SK-N-DZ (cell line): ENCODE results near the gene ZNF343.
"Not testable (repeated sequence)": the region's sequence is repeated elsewhere in the genome, so short reads cannot be mapped to it uniquely, and the experiment has no call there.

ENCODE experiments used
- DNase-seq: peaks from one replicate; pipeline ENCODE4 v3.0.0-alpha.2; 2015; ENCODE audit warnings: low spot score

ZNF343 gene

GRCh38 chr20:2521369-2522305 is 12.9 kb upstream of the ZNF343 start:
- peak; percentile 62 for DNase-seq

GRCh38 chr20:2520617-2521016 is 11.9 kb upstream of the ZNF343 start:
- no peak for DNase-seq

DNA sequence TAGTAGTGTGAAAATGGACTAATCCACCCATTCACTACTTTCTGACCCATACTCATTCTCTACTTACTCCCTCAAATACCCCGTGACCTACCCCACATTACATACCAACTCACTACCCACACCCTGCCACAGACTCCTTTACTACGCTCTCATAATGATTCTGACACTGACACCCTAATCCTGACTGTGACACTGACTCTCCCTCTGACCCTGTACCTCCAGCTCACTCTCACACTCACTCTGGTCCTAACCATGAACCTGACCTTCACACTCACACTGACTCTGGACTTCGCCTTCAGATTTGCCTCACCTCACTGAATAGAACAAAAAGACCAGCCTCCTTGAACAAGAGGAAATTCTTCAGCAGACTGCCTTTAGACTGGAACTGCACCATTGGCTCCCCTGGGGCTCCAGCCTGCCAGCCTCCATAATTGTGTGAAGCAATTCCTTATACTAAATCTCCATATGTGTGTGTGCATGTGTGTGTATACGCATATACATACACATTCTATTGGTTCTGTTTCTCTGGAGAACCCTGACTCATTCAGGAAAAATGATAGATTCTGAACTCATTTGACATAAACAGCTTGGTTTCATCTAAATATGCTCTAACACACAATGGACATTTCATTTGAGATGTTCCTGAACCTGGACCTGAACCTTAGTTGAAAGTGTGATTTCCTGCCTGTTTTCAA is 10.5 kb upstream of the ZNF343 start:
- no peak for DNase-seq

DNA sequence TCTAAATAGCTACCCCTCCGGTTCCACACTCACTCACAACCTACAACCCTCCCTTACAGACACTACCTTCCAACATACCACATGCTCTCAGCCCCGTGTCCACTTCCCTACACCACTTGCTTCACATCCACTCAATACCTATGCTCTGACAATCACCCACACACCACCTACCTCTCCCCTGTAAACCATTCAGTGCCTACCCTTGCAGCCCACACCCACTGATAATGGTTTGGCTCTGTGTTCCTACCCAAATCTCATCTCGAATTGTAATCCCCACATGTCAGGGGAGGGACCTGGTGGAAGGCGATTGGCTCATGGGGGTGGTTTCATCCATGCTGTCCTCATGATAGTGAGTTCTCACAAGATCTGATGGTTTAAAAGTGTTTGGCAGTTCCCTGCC is 9.8 kb upstream of the ZNF343 start:
- DNase-seq = no peak

GRCh38 chr20:2518096-2518495 is 9.4 kb upstream of the ZNF343 start:
- no peak for DNase-seq

- no peak for DNase-seq
Observed at GRCh38 chr20:2516399-2516798, 7.7 kb upstream of the ZNF343 start.

GRCh38 chr20:2515203-2515602 is 6.5 kb upstream of the ZNF343 start:
- no peak for DNase-seq

GRCh38 chr20:2509794-2510193 is 1.1 kb upstream of the ZNF343 start:
- no peak for DNase-seq

GRCh38 chr20:2509468-2509781 is 710 bp upstream of the ZNF343 start:
- DNase-seq = no peak

DNA sequence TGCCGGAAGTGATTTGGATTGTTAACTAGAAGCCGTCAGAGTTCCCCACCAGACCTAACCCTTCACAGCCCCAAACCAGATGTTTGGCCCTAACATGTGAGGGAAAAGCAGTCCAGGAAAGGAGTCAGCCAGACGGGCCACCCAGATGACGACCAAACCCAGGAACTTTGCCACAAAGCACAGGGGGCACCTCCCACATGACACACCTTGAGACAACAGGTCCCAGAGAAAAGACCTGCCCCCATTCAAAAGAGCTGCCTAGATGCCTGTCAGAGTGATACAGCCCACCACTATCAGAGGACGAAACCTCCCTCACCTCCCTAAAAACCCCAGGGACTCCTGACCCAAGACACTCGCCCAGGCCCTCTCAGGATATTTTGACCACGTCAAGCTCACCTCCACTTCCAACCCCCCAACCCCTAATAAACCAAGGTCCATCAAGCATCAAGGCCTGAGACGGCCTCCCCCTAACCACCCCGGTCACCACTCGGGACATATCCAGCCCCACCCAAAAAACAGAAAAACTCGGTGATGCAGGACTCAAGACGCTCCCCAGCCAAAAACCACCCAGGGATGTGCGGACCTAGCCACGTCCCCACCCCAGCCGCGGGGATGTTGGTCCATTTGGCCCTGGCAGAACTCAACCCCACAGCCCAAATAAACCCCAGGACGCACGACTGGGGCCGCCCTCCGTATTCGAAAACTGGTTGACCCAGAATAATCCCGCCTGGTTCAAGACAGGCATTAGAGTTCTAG is 662 bp downstream of the ZNF343 start:
- no peak for DNase-seq

DNA sequence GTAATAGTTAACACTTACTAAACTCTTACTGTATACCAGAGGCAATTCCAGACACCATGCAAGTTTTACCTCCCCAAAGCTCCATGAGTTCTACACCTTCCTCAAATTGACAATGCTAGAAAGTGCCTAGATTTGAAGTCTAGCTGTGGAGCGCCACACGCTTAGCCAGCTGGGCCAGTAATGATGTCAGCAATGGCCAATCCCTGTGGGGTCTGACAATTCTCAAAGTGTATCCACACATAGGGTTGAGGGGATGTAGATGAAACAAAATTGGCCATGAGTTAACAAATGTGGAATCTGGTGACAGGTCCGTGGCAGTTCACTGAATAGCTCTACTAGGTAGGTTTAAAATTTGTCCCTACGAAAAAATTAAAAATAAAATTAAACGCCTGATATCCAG is 1.3 kb downstream of the ZNF343 start:
- DNase-seq = no peak

GRCh38 chr20:2506426-2506825 is 2.3 kb downstream of the ZNF343 start:
- not testable (repeated sequence) for DNase-seq

- DNase-seq = not testable (repeated sequence)
Observed at GRCh38 chr20:2504803-2505202, 3.9 kb downstream of the ZNF343 start.

GRCh38 chr20:2502808-2503384 is 5.8 kb downstream of the ZNF343 start:
- not testable (repeated sequence) for DNase-seq

GRCh38 chr20:2485661-2486060 is 23.1 kb downstream of the ZNF343 start:
- DNase-seq = no peak

GRCh38 chr20:2485080-2485479 is 23.6 kb downstream of the ZNF343 start:
- no peak for DNase-seq

DNA sequence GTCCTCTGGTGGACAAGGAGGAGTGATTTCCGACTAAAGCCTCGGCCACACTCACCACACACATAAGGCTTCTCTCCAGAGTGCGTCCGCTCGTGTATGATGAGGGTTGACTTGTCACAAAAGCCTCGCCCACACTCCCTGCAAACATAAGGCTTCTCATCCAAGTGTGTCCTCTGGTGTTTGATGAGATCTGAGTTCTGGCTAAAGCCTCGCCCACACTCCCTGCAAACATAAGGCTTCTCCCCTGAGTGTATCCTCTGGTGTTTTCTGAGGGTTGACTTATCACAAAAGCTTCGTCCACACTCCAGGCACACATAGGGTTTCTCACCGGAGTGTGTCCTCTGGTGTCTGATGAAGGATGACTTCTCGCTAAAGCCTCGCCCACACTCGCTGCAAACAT is 25.2 kb downstream of the ZNF343 start:
- DNase-seq = no peak

GRCh38 chr20:2480381-2480780 is 28.3 kb downstream of the ZNF343 start:
- no peak for DNase-seq

DNA sequence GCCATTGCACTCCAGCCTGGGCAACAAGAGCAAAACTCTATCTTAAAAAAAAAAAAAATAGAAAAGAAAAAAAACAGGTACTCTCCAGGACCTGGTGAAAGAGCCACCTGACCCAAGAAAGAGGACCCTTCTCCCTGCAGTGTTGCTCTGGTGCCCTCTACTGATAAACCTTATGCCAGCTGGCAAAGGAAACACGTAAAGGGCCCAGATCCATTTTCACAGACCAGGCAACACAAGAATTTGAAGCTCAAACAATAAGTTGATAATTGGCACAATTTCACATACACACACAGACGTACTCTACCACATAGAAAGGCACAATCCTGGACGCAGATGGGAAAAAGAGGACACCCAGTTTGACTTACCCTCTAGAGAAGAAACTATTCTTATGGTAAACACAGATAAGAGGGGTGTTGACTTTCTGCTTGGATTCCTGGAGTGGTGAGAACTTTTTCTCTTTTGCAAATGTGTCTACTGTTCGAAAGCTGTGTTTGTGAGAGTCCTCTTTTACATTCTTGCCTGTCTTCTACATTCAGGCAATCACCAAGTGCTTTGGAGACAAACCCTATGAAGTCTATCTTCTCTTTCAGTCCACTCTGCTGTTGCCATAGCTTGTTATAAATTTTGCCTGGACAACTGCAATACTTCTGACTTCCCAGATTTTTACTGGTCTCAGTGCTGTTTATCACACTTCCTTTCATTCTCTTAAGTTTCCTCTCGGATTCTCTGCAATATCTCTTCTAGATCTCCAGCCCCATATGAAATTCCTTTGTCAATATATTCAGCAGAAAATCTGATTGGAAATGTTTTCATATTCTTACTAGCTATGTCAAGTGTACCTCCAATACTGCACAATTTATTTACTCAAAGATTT is 31.7 kb downstream of the ZNF343 start:
- no peak for DNase-seq

GRCh38 chr20:2475850-2476741 is 32.6 kb downstream of the ZNF343 start:
- DNase-seq = no peak
